Mesodermal cell (in vitro differentiated cells): ENCODE data around the gene LMAN2.

Experiments used
- H3K27ac ChIP-seq: 2 replicates; pipeline ENCODE4 v1.7.0; 2013; ENCODE audit warnings: mild to moderate bottlenecking, low read depth, low read length, moderate library complexity; ENCODE audit not compliant: severe bottlenecking
- H3K36me3 ChIP-seq: 2 replicates; pipeline ENCODE4 v1.7.1; 2013; ENCODE audit warnings: mild to moderate bottlenecking, low read length, moderate library complexity; ENCODE audit not compliant: control insufficient read depth, insufficient read depth
- H3K4me1 ChIP-seq: one replicate; pipeline ENCODE4 v1.7.1; 2013; ENCODE audit warnings: mild to moderate bottlenecking, low read length; ENCODE audit not compliant: insufficient read depth, control insufficient read depth, poor library complexity, severe bottlenecking
- H3K4me3 ChIP-seq: 2 replicates; pipeline ENCODE4 v1.7.0; 2013; ENCODE audit warnings: low read length, control low read depth, mild to moderate bottlenecking; ENCODE audit not compliant: insufficient read depth, poor library complexity, severe bottlenecking; ENCODE audit errors: extremely low read depth
- H3K9me3 ChIP-seq: 2 replicates; pipeline ENCODE4 v1.7.1; 2013; ENCODE audit warnings: mild to moderate bottlenecking, low read length, moderate library complexity; ENCODE audit not compliant: control insufficient read depth
- WGBS, 2 experiments: methylation state at CpG; one replicate each; pipeline ENCODE4 v1.1.5; 2013; ENCODE audit warnings: missing lambda C conversion rate in 2 of 2; ENCODE audit not compliant: insufficient coverage in 2 of 2; 5-methylcytosine and 5-hydroxymethylcytosine counted together

Gene LMAN2

DNA sequence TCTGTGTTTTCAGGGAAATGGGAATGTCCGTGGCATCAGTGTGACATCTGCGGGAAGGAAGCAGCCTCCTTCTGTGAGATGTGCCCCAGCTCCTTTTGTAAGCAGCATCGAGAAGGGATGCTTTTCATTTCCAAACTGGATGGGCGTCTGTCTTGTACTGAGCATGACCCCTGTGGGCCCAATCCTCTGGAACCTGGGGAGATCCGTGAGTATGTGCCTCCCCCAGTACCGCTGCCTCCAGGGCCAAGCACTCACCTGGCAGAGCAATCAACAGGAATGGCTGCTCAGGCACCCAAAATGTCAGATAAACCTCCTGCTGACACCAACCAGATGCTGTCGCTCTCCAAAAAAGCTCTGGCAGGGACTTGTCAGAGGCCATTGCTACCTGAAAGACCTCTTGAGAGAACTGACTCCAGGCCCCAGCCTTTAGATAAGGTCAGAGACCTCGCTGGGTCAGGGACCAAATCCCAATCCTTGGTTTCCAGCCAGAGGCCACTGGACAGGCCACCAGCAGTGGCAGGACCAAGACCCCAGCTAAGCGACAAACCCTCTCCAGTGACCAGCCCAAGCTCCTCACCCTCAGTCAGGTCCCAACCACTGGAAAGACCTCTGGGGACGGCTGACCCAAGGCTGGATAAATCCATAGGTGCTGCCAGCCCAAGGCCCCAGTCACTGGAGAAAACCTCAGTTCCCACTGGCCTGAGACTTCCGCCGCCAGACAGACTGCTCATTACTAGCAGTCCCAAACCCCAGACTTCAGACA is 57.5 kb downstream of the LMAN2 start:
- peaks cover 2% of the 10 kb centered on the region for H3K4me1 ChIP-seq
- H3K36me3 ChIP-seq = peaks cover 94% of the 10 kb centered on the region
- no peaks in the 10 kb centered on the region for H3K9me3 ChIP-seq
- H3K27ac ChIP-seq = no peak overlapping the region
- WGBS, 2 experiments = 91 to 97% methylated on average over 10 to 12 of the region's 12 CpGs
- no peak overlapping the region for H3K4me3 ChIP-seq

DNA sequence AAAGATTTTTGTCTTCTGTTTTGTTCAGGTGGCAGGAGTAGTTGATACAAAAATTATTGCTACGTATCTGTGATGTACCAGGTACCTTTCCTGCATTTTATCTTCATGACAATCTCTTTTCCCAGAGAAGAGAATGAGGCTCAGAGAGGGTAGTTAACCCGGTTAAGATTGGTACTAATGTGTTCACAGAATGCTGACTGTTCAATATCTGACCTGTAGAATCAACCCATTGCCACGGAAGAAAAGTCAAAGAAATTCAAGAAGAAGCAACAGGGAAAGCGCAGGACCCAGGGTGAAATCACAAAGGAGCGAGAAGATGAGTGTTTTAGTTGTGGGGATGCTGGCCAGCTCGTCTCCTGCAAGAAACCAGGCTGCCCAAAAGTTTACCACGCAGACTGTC is 59.7 kb downstream of the LMAN2 start:
- Histone ChIP-seq H3K4me1 (peaks cover 2% of the 10 kb centered on the region), H3K36me3 (peaks cover 95% of the 10 kb centered on the region), H3K4me3 (no peak overlapping the region), H3K9me3 (no peaks in the 10 kb centered on the region), H3K27ac (no peak overlapping the region)
- WGBS, 2 experiments = 92 to 98% methylated on average over 5 to 6 of the region's 7 CpGs

DNA sequence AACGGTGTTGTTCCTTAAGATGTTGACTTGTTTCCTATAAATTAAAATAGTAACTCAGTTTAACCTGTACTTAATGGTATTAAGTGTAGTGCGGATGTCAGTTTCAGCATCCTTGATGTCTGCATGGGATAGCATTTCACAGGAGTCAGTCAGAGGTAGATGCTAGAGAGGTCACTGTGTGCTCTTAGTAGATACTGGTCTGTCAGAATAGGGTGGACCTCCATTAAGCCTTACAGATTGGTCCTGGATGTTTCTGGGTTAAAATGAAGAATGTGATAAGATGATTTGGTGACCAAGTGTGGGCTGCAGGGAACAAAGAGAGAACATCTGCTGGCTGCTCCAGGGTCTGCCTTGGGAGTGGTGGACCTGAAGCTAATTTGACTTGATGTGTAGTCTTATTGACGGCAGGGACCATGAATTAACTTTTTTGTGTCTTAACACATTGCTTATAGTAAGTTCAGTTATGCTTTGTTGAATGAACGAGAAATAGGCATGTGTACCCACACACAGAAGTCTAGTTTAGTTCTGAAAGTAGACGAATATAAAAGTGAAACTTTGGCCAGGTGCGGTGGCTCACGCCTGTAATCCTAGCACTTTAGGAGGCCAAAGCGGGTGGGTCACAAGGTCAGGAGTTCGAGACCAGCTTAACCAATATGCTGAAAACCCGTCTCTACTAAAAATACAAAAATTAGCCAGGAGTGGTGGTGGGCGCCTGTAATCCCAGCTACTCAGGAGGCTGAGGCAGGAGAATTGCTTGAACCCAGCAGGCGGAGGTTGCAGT is 60.5 kb downstream of the LMAN2 start:
- Histone ChIP-seq H3K4me3 (no peak overlapping the region), H3K9me3 (no peaks in the 10 kb centered on the region), H3K27ac (no peak overlapping the region), H3K36me3 (peaks cover 95% of the 10 kb centered on the region), H3K4me1 (peaks cover 2% of the 10 kb centered on the region)
- 98 to 100% methylated on average over 9 to 10 of the region's 12 CpGs for WGBS, 2 experiments

DNA sequence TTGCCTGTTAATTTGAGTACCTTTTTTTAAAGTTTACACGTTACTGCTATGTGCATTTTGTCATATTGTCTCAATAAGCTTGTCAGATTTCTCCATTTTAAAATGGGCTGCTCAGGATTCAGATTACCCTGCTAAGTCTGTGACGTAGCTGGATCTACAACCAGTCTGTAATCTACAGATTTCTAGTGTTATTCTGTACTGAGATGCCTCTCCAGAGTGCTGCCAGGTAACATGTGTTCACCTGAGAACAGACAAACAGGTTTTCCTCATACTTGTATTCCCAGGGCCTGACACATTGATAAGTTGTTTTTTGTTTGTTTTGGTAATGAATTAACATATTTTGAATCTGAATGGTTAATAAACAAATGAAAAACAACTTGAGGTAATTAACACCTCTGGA is 63.3 kb downstream of the LMAN2 start:
- Histone ChIP-seq H3K4me1 (no peaks in the 10 kb centered on the region), H3K4me3 (no peak overlapping the region), H3K36me3 (peaks cover 95% of the 10 kb centered on the region), H3K27ac (no peak overlapping the region), H3K9me3 (no peaks in the 10 kb centered on the region)
- 100% methylated on average over 2 of the region's 2 CpGs; no CpG with 5 or more reads in 1 of the 2 experiments for WGBS, 2 experiments
